ENCODE results near the gene SH3GLB1.

SH3GLB1 gene

GRCh38 chr1:86751923-86752322 lies 47.5 kb downstream of the SH3GLB1 start:
- no peak overlapping the region for H3K4me3 ChIP-seq (ENCODE audit: low read length)
- no peak for TF ChIP-seq CTCF (conservative IDR thresholded peaks at IDR 0.05; ENCODE audit: low read depth, low read length)
- DNase-seq (ENCODE audit: low read depth): no peak

GRCh38 chr1:86753700-86754099 lies 49.3 kb downstream of the SH3GLB1 start:
- DNase-seq (ENCODE audit: low read depth): no peak
- peak; percentile 11 for TF ChIP-seq CTCF (conservative IDR thresholded peaks at IDR 0.05; ENCODE audit: low read depth, low read length)
- no peak overlapping the region for H3K4me3 ChIP-seq (ENCODE audit: low read length)

GRCh38 chr1:86754265-86754974 lies 50.0 kb downstream of the SH3GLB1 start:
- TF ChIP-seq CTCF (conservative IDR thresholded peaks at IDR 0.05; ENCODE audit: low read depth, low read length): no peak
- DNase-seq (ENCODE audit: low read depth): no peak

GRCh38 chr1:86756062-86756406 lies 51.7 kb downstream of the SH3GLB1 start:
- no peak overlapping the region for H3K4me3 ChIP-seq (ENCODE audit: low read length)
- TF ChIP-seq CTCF (conservative IDR thresholded peaks at IDR 0.05; ENCODE audit: low read depth, low read length): no peak
- no peak for DNase-seq (ENCODE audit: low read depth)

More at GRCh38 chr1:86754265-86754974, 50.0 kb downstream of the SH3GLB1 start:
- H3K4me3 ChIP-seq (ENCODE audit: low read length): no peak overlapping the region

- H3K4me3 ChIP-seq (ENCODE audit: low read length): no peak overlapping the region
- DNase-seq (ENCODE audit: low read depth): no peak
- TF ChIP-seq CTCF (conservative IDR thresholded peaks at IDR 0.05; ENCODE audit: low read depth, low read length): no peak
Measured at GRCh38 chr1:86757272-86757984, 53.1 kb downstream of the SH3GLB1 start.

- DNase-seq (ENCODE audit: low read depth): no peak
- no peak for TF ChIP-seq CTCF (conservative IDR thresholded peaks at IDR 0.05; ENCODE audit: low read depth, low read length)
- H3K4me3 ChIP-seq (ENCODE audit: low read length): no peak overlapping the region
Measured at GRCh38 chr1:86758570-86758969, 54.2 kb downstream of the SH3GLB1 start.

- no peak for TF ChIP-seq CTCF (conservative IDR thresholded peaks at IDR 0.05; ENCODE audit: low read depth, low read length)
- H3K4me3 ChIP-seq (ENCODE audit: low read length): no peak overlapping the region
- DNase-seq (ENCODE audit: low read depth): no peak
Measured at GRCh38 chr1:86760199-86760598, 55.8 kb downstream of the SH3GLB1 start.

Measured in retinal pigment epithelial cell (primary cell).